Skeletal muscle cell (primary cell): ENCODE results near the gene MACROD2.
"Not testable (repeated sequence)": the region's sequence is repeated elsewhere in the genome, so short reads cannot be mapped to it uniquely, and the experiment has no call there.

Experiments used
- DNase-seq: peaks from one replicate; pipeline ENCODE4 v3.0.0-alpha.2; 2010; ENCODE audit warnings: low read depth
- H3K4me3 ChIP-seq: 2 replicates; pipeline ENCODE4 v1.5.1; 2011; ENCODE audit warnings: low read depth, mild to moderate bottlenecking, control low read depth, low read length, moderate library complexity

MACROD2 gene

GRCh38 chr20:14958626-14959025 lies 963.3 kb downstream of the MACROD2 start:
- no peak for DNase-seq

DNA sequence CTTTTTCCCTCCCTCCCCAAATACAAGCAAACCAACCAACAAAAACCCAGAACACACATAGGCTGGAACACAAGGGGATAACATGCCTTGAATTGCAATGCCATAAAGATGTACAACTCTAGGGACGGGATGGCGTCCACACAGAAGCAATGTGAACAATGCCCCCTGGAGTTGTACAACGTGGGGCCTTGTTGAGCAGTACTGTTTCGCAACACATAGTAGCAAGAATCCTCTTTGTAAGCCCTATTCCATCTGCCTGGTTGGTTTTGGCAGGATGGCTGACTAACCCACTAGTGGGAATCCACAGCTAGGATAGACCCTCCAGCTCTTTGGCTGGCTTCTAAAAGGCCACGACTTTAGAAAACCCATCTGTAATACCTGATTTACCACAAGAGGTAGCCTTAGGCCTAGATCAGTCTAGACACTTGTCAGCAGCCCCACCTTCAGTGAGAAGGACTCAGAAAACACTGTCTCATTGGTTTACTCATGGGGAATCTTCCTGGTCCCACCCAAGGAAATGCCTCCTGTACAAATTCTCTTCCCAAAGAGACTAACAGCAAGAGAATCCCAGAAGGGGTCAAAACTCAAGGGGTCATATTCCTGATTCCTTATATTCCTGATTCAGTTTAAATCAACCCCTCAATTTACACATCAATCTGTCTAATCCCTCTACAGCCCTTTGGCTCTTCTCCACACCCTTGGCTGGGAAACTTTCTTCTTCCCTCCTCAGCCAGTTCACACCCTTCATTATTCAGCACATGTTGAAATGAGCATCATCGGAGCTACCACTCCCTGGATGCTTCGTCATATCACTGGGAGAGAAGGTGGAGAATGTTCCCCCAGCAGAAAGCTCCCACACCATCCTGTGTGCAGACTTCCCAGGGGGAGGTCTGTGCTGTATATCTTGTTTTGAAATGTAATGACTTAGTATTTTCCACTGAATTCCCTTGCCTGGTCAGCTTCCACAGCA lies 964.5 kb downstream of the MACROD2 start:
- peak; percentile 58 for DNase-seq
- no peak overlapping the region for H3K4me3 ChIP-seq

More at GRCh38 chr20:14958626-14959025, 963.3 kb downstream of the MACROD2 start:
- H3K4me3 ChIP-seq, result no peak overlapping the region

GRCh38 chr20:14960831-14961230 lies 965.5 kb downstream of the MACROD2 start:
- no peak overlapping the region for H3K4me3 ChIP-seq

DNA sequence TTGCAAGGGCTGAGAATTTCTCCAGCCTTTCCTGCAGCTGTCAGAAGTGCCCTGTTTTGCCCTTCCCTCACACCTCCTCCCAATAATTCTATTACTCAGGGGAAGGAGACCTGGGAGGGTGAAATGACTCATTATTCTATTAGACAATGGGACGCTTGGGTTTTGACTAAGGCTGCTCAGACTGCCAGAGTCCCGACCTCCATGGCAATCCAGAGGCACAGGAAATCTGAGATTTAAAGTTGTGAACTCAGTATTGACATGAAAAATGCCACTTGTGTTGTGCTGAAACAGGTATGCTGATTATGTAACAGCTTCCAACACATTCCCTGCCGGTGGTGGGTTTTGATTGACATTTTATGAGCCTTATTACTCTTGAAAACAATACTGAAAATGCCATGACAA lies 967.9 kb downstream of the MACROD2 start:
- no peak overlapping the region for H3K4me3 ChIP-seq
- DNase-seq, result peak; percentile 36

More at GRCh38 chr20:14960831-14961230, 965.5 kb downstream of the MACROD2 start:
- no peak for DNase-seq

DNA sequence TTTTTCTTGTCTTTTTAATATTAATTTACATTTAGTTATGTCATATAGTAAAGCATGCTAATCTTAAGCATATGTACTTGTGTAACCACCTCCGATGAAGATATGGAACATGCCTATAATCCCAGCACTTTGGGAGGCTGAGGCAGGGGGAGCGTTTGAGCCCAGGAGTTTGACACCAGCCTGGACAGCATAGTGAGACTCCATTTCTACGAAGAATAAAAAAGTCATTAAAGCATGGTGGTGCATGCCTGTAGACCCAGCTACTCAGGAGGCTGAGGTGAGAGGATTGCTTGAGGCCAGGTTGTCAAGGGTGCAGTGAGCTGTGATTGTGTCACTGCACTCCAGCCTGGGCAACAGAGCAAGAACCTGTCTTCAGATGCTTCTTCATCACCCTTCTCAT lies 970.9 kb downstream of the MACROD2 start:
- no peak overlapping the region for H3K4me3 ChIP-seq
- DNase-seq, result no peak

- H3K4me3 ChIP-seq, result no peak overlapping the region
- DNase-seq, result no peak
These were observed 971.5 kb downstream of the MACROD2 start for GRCh38 chr20:14966808-14967207.

GRCh38 chr20:14972256-14972655 lies 976.9 kb downstream of the MACROD2 start:
- no peak for DNase-seq
- no peak overlapping the region for H3K4me3 ChIP-seq

DNA sequence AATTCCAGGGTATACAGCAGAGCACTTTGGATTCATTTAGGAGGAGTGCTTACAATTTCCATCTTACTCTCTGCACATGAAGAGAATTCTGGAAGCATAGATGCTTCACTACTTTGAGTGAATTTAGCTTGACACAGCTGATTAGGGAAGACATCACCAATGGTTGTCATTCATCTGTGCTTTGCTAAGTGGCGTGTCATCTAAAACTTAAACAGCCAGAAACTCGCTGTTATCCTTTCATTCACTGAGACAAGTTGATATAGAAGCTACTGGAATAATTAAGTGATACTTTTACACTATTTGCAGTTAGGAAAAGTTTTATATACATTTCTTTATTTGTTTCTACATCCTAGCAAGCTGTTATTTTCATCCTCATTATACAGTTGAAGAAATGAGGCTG lies 977.4 kb downstream of the MACROD2 start:
- no peak for DNase-seq

GRCh38 chr20:14979453-14979986 lies 984.2 kb downstream of the MACROD2 start:
- DNase-seq, result no peak
- no peak overlapping the region for H3K4me3 ChIP-seq

More for the DNA sequence above, 977.4 kb downstream of the MACROD2 start:
- H3K4me3 ChIP-seq, result no peak overlapping the region

DNA sequence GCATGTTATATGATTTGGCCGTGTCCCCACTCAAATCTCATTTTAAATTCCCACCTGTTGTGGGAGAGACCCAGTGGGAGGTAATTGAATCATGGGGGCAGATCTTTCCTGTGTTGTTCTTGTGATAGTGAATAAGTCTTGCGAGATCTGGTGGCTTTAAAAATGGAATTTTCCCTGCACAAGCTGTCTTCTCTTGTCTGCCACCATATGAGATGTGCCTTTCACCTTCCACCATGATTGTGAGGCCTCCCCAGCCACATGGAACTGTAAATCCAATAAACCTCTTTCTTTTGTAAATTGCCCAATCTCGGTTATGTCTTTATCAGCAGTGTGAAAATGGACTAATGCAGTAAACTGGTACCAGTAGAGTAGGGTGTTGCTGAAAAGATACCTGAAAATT lies 986.2 kb downstream of the MACROD2 start:
- DNase-seq, H3K4me3 ChIP-seq: not testable (repeated sequence)

GRCh38 chr20:14982324-14982723 lies 987.0 kb downstream of the MACROD2 start:
- not testable (repeated sequence) for H3K4me3 ChIP-seq, DNase-seq

GRCh38 chr20:14984305-14984704 lies 989.0 kb downstream of the MACROD2 start:
- no peak overlapping the region for H3K4me3 ChIP-seq

GRCh38 chr20:14984768-14985622 lies 989.7 kb downstream of the MACROD2 start:
- H3K4me3 ChIP-seq, result no peak overlapping the region
- DNase-seq, result peak; percentile 51

More at GRCh38 chr20:14984305-14984704, 989.0 kb downstream of the MACROD2 start:
- no peak for DNase-seq

DNA sequence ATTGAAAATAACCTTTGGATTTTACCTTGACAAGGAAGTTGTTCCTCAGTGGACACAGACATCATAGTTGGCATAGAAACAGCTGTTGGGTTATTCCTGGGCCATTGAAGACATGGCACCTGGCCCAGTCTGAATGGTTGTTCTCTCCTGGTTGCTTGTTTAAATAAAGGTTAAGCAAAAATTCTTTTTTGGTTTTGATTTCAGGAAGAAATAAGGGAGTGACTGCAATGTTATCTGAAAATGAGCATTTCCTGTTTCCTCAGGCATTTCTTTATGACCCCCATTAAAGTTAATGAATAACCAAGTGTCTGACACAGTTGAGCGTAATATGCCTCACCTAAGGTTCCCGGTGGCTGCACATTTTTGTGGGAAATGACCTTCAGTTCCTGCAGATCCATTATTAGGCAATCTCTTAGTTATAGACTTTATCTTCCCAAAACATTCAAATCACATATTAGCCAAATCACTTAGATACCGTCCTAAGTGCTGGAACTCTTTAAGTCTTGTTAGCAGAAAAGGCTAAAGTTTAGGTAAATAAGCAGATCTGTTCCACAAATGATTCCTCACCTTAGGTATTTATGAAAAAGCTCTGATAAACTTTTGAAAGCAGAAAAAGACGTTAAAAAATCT lies 990.8 kb downstream of the MACROD2 start:
- DNase-seq, result no peak
- H3K4me3 ChIP-seq, result no peak overlapping the region

GRCh38 chr20:14986656-14987055 lies 991.3 kb downstream of the MACROD2 start:
- H3K4me3 ChIP-seq, result no peak overlapping the region
- DNase-seq, result no peak

DNA sequence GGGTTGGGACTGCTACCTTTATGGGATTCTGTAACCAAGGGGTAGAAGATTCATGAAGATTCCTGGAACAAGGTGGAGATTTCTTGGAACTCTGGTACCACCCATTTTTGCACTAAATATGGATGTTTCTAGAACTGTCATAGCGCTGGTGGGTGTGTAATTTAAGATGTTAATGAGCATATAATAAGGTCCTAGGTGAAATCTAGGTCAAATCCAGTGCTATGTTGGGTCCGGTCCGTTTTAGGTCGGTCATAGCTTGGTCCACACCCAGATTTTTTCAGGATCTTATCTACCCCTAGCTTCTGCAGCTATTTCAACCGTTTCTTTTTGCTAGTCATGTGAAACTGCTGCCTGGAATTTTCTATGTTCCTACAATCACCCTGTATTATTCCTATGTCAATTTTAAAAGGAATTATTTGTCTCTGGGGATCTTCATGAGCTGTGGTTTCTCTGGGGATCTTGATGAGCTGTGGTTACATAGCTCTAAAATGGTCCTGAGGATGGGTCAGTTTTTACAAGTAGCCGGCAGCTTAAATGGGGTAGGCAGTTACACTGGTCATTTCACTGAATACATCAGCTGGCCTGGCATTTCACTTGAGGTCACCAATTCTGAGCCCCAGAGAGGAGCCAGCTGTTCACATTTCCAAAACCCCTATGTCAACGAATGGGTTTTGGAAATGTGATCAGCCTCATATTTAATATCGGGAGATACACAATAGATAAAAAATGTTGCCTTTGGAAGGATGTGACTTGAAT lies 994.4 kb downstream of the MACROD2 start:
- DNase-seq, result no peak
- H3K4me3 ChIP-seq, result no peak overlapping the region

GRCh38 chr20:14991023-14991422 lies 995.7 kb downstream of the MACROD2 start:
- peak; percentile 70 for DNase-seq
- no peak overlapping the region for H3K4me3 ChIP-seq

GRCh38 chr20:14992153-14992552 lies 996.8 kb downstream of the MACROD2 start:
- peak; percentile 50 for DNase-seq

DNA sequence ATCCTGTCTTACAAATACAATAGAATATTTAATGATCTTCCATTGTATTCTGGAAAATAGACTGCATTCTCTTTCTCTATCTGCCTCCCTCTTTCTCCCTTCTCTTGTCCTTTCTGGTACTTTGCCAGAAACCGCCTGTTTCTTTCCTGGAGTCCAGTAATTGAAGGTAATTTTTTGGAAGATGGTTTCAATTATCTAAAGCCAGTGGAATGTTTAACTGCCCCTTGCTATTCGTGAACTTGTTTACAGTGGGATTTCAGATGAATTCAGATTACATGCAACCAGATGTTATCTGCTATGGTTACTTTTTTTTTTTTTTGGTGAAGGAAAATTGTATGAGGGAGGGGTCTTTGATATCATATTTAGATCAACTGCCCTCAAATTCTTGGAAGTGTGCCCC lies 997.6 kb downstream of the MACROD2 start:
- peak; percentile 27 for DNase-seq
- H3K4me3 ChIP-seq, result no peak overlapping the region

More at GRCh38 chr20:14992153-14992552, 996.8 kb downstream of the MACROD2 start:
- H3K4me3 ChIP-seq, result no peak overlapping the region
